ENCODE results near the gene GOPC.
"Not testable (repeated sequence)": the region's sequence is repeated elsewhere in the genome, so short reads cannot be mapped to it uniquely, and the experiment has no call there.

DNA sequence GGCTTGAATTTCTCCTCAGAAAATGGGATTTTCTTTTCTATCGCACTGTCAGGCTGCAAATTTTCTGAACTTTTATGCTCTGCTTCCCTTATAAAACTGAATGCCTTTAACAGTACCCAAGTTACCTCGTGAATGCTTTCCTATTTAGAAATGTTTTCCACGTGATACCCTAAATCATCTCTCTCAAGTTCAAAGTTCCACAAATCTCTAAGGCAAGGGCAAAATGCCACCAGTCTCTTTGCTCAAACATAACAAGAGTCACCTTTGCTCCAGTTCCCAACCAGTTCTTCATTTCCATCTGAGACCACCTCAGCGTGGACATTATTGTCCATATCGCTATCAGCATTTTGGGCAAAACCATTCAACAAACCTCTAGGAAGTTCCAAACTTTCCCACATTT, 84.3 kb downstream of the GOPC start:
- TF ChIP-seq, protein P1, sequence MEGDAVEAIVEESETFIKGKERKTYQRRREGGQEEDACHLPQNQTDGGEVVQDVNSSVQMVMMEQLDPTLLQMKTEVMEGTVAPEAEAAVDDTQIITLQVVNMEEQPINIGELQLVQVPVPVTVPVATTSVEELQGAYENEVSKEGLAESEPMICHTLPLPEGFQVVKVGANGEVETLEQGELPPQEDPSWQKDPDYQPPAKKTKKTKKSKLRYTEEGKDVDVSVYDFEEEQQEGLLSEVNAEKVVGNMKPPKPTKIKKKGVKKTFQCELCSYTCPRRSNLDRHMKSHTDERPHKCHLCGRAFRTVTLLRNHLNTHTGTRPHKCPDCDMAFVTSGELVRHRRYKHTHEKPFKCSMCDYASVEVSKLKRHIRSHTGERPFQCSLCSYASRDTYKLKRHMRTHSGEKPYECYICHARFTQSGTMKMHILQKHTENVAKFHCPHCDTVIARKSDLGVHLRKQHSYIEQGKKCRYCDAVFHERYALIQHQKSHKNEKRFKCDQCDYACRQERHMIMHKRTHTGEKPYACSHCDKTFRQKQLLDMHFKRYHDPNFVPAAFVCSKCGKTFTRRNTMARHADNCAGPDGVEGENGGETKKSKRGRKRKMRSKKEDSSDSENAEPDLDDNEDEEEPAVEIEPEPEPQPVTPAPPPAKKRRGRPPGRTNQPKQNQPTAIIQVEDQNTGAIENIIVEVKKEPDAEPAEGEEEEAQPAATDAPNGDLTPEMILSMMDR (IDR thresholded peaks at IDR 0.05; ENCODE audit: poor library complexity, severe bottlenecking), result not testable (repeated sequence)
- TF ChIP-seq POLR2AphosphoS5 (IDR thresholded peaks at IDR 0.05); EZH2 (IDR thresholded peaks at IDR 0.05; ENCODE audit: borderline replicate concordance, insufficient read depth, low read length, poor library complexity, severe bottlenecking); RAD21 (conservative IDR thresholded peaks at IDR 0.05); EP300 (conservative IDR thresholded peaks at IDR 0.05; ENCODE audit: poor library complexity, severe bottlenecking); TAF1 (IDR thresholded peaks at IDR 0.05; ENCODE audit: low read depth); MXI1 (conservative IDR thresholded peaks at IDR 0.05; ENCODE audit: poor library complexity, severe bottlenecking); SMC3 (conservative IDR thresholded peaks at IDR 0.05; ENCODE audit: poor library complexity): not testable (repeated sequence)
- TF ChIP-seq, protein P2, sequence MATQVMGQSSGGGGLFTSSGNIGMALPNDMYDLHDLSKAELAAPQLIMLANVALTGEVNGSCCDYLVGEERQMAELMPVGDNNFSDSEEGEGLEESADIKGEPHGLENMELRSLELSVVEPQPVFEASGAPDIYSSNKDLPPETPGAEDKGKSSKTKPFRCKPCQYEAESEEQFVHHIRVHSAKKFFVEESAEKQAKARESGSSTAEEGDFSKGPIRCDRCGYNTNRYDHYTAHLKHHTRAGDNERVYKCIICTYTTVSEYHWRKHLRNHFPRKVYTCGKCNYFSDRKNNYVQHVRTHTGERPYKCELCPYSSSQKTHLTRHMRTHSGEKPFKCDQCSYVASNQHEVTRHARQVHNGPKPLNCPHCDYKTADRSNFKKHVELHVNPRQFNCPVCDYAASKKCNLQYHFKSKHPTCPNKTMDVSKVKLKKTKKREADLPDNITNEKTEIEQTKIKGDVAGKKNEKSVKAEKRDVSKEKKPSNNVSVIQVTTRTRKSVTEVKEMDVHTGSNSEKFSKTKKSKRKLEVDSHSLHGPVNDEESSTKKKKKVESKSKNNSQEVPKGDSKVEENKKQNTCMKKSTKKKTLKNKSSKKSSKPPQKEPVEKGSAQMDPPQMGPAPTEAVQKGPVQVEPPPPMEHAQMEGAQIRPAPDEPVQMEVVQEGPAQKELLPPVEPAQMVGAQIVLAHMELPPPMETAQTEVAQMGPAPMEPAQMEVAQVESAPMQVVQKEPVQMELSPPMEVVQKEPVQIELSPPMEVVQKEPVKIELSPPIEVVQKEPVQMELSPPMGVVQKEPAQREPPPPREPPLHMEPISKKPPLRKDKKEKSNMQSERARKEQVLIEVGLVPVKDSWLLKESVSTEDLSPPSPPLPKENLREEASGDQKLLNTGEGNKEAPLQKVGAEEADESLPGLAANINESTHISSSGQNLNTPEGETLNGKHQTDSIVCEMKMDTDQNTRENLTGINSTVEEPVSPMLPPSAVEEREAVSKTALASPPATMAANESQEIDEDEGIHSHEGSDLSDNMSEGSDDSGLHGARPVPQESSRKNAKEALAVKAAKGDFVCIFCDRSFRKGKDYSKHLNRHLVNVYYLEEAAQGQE (IDR thresholded peaks at IDR 0.05; ENCODE audit: borderline replicate concordance), result not testable (repeated sequence)
